GM19351 (cell line): Measurements from ENCODE around the gene TSC22D2.
"Not testable (repeated sequence)": the region's sequence is repeated elsewhere in the genome, so short reads cannot be mapped to it uniquely, and the experiment has no call there.

Experiments used
- ATAC-seq: cut with Tn5 transposase; IDR thresholded peaks from one replicate; pipeline ENCODE4 v1.9.1; 2021; ENCODE audit warnings: mild to moderate bottlenecking, moderate library complexity; ENCODE audit not compliant: unreplicated experiment

The TSC22D2 gene

DNA sequence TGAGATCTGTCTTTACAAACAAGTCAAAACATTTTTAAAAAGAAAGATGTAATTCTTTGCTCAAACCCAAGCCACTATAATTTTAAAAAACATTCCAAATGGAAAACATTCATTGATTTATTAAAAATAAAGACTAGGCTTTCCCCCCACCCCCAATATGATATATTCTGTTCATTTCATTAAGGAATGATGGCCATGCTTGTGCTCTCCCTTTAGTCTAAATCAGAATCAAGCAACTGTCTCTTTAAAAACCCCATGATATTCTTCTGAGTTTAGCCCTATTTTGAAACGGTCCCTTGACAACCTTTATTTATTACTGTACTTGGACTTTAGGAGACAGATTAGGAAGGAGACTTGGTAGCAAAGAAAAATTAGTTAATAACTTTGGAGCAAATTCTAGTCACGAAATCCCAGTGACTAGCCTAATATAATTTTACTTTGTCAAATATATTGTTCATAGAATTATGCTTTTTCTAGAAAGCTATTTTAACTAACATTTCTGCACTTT, 38.4 kb downstream of the TSC22D2 start:
- no peak for ATAC-seq

DNA sequence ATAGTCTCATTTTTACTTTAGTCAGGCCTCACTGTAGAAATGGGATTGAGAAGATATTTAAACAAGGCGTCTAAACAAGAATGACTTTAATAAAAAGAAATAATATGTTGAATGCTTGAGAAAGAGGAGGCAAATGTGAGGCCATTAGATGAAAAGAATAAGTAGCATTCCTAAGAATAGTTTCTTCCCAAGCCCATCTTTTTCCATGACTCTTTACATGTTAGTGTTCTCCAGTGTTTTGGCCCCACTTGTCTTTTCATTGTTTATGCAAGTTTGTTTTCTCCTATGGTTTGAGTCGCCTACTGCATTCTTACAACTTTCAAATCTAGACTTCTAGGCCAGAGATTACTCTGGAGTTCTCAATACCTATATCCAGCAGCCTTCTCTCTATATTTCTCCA, 39.0 kb downstream of the TSC22D2 start:
- no peak for ATAC-seq

- ATAC-seq, result no peak
Measured at GRCh38 chr3:150447631-150448465, 39.8 kb downstream of the TSC22D2 start.

- no peak for ATAC-seq
Measured at GRCh38 chr3:150449169-150449721, 41.1 kb downstream of the TSC22D2 start.

DNA sequence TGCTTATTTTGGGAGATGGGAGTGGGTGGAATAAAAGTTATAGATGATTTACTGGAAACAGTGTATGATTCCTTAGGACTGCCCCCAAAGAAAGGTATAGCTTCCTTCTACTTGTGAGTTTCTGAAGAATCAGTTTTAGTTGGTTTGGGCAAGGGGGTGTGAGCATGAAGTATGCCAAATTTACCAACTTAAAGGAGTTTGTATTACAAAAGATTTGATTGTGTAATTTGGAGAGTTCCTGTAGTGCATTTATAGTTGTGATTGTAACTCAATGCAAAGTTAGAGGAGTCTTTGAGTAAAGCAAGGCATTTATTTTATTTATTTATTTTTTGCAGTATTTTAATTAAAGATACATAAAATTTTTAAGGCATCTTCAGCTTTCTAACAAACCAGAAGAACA, 42.8 kb downstream of the TSC22D2 start:
- ATAC-seq, result no peak

DNA sequence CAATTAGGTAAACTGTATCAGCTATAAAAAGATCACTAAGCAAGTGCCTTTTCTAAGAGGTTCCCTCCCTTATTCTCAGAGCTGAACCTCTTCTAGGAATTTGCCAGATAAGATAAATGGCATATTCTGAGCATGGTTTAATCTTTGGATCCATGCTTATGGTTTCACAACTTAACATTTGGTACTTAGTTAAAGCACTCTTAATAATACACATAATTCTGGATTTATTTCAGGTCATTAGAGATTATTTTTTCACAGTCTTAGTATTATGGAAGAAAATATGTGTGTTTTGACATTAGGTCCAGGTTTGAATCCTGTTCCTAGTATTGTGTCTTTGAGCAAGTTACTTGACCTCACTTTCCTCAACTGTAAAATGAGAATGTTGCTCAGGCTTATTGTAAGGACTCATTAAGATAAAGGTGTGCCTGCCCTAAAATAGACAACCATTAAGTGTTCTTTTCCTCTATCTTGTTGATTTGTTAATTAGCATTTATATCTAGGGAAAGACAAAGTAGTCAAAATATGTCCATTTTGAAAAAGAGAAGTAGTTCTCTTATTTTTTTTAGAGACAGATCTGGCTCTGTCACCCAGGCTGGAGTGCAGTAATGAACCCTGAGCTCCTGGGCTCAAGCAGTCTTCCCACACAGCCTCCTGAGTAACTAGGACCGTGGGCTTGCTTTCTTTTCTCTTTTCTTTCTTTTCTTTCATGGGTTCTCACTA, 43.4 kb downstream of the TSC22D2 start:
- ATAC-seq, result no peak

DNA sequence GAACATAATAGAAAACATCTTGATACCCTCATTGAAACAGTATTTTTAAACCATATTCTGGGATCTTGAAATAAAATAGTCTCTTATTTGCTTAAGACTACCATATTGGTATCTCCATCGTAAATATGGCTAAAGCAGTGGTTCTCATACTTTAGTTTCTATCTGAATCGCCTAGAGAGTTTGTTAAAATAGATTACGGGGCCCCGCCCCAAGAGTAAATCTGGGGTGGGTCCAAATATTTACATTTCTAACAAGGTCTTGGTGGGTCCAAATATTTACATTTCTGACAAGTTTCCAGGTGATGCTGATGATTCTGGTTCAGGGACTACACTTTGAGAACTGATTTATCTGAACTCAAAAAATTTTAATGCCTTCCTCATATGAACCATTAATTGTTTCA, 45.3 kb downstream of the TSC22D2 start:
- ATAC-seq, result no peak

GRCh38 chr3:150454085-150454484, 46.0 kb downstream of the TSC22D2 start:
- ATAC-seq, result no peak

DNA sequence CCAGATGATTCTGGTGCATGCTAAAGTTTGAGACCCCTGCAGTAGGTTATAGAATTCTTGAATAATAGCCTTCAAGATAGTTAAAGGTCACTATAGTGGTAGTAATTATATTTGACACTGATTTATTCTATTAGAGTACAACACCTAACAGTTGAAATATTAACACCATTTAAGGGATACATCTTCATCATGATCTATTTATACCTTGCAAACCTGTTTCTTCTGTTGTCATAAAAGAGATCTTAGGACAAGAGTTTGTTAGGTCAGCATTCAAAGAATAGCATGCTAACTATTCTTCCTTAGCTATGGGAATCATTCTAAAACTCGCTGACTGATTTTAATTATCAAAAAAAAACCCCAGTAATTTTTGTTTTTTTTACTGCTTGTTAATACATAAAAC, 46.5 kb downstream of the TSC22D2 start:
- ATAC-seq, result no peak

GRCh38 chr3:150455341-150455740, 47.2 kb downstream of the TSC22D2 start:
- ATAC-seq, result no peak

GRCh38 chr3:150458001-150458400, 49.9 kb downstream of the TSC22D2 start:
- no peak for ATAC-seq

DNA sequence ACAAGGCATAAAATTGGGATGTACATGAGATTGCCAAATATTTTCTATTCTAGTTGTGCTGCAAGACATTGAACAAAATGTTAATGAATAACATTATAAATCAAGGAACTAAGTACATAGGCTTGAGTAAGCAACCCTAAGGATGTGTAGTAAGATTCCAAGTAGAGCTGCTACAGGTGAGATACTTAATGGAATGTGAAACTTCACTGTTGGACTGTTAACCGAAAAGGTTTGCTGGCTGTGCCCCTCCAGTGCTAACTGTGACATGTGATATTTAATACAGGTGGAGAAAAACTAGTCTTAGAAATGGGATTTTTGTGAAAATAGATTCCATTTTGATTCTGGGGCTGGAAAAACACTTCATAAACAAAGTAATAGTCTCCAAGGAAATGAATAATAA, 52.4 kb downstream of the TSC22D2 start:
- ATAC-seq, result no peak

DNA sequence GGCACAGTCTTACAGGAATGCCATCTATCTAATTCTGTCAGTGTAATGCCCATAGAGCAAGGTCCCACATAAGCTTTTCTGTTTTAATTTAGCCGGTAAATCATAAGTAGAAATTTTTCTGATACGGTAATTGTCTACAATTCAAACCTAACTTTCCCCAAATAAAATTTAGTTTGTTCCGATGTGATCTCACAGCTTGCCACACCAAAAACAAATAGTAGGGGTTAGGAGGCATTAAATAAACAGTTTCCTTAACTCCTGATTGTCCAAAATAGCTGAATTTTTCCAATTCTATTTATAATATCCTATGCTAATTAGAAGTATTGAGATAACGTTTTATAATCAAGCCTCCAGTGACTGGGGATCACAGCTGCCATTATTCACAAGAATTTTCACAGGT, 53.3 kb downstream of the TSC22D2 start:
- no peak for ATAC-seq

DNA sequence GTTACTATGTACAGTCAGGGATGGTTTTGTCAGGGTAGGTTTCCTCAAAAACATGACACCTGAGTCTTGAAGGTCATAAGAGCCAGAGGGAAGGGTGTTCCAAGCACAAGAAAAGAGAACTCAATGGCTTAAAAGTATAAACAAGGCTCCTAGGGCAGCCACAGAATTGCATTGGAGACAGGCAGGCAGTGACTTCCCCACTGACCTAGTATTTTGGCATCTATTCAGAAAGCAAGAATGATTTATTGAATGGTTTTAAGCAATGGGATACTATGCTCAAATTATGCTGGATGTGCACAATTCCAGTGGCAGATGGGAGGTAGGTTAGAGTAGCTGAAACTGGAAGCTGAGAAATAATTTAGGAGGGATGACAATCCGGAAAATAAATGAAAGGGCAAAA, 54.0 kb downstream of the TSC22D2 start:
- no peak for ATAC-seq

- no peak for ATAC-seq
Measured at GRCh38 chr3:150464684-150465083, 56.6 kb downstream of the TSC22D2 start.

DNA sequence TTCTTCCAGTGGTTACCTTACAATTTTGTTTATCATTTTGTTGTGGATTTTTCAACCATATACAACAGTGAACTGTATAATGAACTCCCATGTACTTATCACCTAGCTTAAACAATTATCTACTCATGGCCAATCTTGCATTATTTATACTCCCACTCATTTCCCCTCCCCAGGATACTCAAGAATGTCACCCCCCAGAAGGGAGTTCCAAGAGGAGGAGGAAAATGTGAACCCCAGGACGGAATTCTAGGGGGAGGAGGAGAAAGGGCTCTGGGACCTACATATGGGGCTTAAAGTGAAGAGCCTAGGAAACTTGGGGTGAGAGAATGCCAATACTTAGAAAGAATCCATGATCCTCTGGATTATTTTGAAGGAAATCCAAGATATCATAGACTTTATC, 59.3 kb downstream of the TSC22D2 start:
- ATAC-seq, result no peak

DNA sequence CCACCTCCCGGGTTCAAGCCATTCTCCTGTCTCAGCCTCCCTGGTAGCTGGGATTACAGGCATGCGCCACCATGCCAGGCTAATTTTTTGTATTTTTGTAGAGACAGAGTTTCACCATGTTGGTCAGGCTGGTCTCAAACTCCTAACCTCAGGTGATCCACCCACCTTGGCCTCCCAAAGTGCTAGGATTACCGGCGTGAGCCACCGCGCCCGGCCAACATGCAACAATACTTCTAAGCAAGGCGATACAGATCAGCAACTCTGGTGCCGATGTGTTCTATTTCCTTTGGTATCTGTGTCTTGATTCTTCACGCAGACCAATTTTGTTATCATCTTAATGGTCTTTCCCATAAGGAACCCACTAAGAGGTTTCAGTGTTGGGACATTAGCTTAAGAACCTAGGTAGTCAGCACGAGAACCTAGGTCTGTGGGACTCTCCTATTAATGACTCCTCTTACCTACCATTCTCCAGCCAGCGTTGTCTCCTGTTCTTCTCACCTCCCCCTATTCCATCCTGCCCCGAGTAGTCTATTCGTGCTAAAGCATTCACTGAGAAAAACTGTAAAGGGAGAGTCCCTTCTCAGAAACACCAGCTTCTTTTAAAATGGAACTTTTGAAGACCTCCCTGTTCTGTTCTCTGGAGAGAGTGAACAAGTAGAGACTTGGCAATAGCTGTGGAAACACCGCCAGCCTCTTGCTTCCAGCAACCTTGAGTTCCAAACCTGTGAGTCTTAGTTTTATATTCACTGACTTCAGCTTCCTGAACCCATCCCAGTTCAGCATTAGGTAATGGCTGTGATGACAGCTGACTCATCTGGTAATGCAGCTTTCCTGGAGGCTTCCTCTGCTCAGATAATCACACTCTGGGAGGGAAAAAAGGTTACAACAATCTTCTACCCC, 61.2 kb downstream of the TSC22D2 start:
- no peak for ATAC-seq

GRCh38 chr3:150469931-150470740, 62.0 kb downstream of the TSC22D2 start:
- ATAC-seq, result no peak

DNA sequence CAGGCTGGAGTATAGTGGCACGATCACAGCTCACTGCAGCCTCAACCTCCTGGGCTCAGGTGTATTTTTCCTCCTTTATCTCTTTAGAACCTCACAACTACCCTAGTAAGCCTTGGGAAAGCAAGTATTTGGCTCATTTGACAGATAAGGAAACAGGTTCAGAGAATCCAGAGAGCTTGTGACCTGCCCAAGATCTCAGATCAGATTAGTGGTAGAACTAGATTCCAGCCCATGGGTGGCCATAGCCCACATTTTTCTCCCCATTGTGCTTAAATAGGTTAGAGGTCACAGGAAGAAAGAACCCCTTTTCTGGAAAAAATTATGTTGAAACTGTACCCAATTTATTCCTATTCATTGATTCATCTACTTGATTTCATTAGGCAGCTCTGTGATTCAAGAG, 64.3 kb downstream of the TSC22D2 start:
- no peak for ATAC-seq

GRCh38 chr3:150473161-150473560, 65.1 kb downstream of the TSC22D2 start:
- ATAC-seq, result not testable (repeated sequence)
